A549 (cell line): ENCODE data around the gene ACER3.

Experiments used
- CHD4 ChIP-seq: fragments of 200-600 bp; sonication (generic); IDR thresholded peaks from 2 replicates; pipeline ENCODE4 v1.6.1; 2016; ENCODE audit warnings: antibody characterized with exemption, mild to moderate bottlenecking, borderline replicate concordance
- EP300 ChIP-seq, 2 experiments: fragments of >200 bp; sonication (Bioruptor Twin); formaldehyde crosslinking; IDR thresholded peaks; 2 replicates in 1 of 2; 3 replicates in 1 of 2; pipeline ENCODE4 v1.6.1; 2016 to 2017
- ESRRA ChIP-seq: fragments of 150-350 bp; IDR thresholded peaks from 2 replicates; pipeline ENCODE4 v1.6.1; 2014; ENCODE audit warnings: mild to moderate bottlenecking, low read length, borderline replicate concordance
- HOXB5 ChIP-seq: fragments of 250-450 bp; sonication (Bioruptor Pico); IDR thresholded peaks from 2 replicates; pipeline ENCODE4 v1.5.0; 2020; ENCODE audit warnings: mild to moderate bottlenecking, moderate library complexity
- MAFK ChIP-seq: fragments of 450-650 bp; IDR thresholded peaks from 2 replicates; pipeline ENCODE4 v1.6.1; 2014; ENCODE audit not compliant: partially characterized antibody
- POLR2A ChIP-seq: IDR thresholded peaks from 2 replicates; pipeline ENCODE4 v1.6.1; 2012; ENCODE audit warnings: mild to moderate bottlenecking, low read length
- REST ChIP-seq: fragments of 200-600 bp; sonication (generic); IDR thresholded peaks from 2 replicates; pipeline ENCODE4 v1.6.1; 2016; ENCODE audit warnings: antibody characterized with exemption, mild to moderate bottlenecking, moderate library complexity
- TF ChIP-seq, protein P1 (sequence below): IDR thresholded peaks from 2 replicates; pipeline ENCODE4 v1.6.1; 2012
- TF ChIP-seq, protein P2 (sequence below): fragments of >200 bp; sonication (Bioruptor Twin); formaldehyde crosslinking; IDR thresholded peaks from 3 replicates; pipeline ENCODE4 v1.5.1; 2016

DNA sequence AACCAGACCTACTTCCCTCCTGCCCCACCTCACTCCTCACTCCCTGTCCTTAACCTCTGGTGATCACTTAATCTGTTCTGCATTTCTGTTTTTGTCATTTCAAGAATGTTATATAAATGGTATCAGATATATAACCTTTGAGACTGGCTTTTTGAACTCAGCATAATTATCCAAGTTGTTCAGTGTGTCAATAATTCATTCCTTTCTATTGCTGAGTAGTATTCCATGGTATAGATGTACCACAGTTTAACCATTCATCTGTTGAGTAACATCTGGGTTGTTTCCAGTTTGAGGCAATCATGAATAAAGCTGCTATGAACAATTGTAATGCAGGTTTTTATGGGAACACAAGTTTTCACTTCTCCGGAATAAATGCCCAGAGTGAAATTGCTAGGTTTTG is 138.9 kb downstream of the ACER3 start:
- TF ChIP-seq ESRRA: no peak
- TF ChIP-seq, protein P1, sequence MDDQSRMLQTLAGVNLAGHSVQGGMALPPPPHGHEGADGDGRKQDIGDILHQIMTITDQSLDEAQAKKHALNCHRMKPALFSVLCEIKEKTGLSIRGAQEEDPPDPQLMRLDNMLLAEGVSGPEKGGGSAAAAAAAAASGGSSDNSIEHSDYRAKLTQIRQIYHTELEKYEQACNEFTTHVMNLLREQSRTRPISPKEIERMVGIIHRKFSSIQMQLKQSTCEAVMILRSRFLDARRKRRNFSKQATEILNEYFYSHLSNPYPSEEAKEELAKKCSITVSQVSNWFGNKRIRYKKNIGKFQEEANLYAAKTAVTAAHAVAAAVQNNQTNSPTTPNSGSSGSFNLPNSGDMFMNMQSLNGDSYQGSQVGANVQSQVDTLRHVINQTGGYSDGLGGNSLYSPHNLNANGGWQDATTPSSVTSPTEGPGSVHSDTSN: no peak
- no peak for TF ChIP-seq POLR2A
- TF ChIP-seq, protein P2, sequence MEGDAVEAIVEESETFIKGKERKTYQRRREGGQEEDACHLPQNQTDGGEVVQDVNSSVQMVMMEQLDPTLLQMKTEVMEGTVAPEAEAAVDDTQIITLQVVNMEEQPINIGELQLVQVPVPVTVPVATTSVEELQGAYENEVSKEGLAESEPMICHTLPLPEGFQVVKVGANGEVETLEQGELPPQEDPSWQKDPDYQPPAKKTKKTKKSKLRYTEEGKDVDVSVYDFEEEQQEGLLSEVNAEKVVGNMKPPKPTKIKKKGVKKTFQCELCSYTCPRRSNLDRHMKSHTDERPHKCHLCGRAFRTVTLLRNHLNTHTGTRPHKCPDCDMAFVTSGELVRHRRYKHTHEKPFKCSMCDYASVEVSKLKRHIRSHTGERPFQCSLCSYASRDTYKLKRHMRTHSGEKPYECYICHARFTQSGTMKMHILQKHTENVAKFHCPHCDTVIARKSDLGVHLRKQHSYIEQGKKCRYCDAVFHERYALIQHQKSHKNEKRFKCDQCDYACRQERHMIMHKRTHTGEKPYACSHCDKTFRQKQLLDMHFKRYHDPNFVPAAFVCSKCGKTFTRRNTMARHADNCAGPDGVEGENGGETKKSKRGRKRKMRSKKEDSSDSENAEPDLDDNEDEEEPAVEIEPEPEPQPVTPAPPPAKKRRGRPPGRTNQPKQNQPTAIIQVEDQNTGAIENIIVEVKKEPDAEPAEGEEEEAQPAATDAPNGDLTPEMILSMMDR: no peak
- TF ChIP-seq CHD4: no peak
- TF ChIP-seq REST: no peak
- no peak for TF ChIP-seq MAFK
- no peak for TF ChIP-seq EP300 (IDR thresholded peaks at IDR 0.05)
- TF ChIP-seq HOXB5 (CRISPR knock-in tag): no peak
